ENCODE results near the gene ARSJ.

The ARSJ gene

DNA sequence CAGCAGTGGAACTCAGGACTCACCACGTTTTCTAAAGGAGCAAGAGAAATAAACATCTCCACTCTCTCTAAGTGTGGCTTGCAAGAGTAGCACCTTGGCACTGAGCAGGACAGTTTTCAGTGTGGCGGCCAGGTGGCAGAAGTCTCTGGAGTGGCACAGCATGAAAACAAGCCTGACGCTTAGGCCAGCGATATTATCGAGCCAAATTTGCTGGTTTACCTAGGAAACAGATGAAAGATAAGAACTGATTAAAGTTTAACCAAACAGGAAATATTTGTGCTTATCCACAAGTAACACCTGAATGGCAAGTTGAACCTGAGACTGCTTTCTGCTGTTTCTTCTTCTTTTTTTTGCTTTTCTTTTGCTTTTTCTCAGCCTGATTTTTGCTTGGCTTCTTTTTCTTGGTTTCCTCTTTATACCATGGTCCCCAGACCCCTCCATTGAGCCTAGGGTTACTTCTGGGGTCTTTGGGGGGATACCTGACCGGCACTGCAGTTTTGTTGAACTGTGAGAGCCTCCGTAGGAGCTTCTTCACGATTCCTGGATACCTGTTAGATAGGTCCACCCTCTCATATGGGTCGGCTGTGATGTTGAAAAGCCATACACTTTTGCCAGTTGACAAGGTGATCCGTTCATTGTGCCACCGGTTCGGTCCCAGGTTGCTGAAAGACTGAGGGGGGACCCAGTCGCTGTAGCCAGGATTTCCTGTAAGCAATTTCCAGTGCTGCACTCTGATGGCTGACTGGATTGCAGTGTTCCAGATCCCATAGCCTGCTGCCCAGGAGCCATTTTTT, 77.3 kb downstream of the ARSJ start:
- DNase-seq (ENCODE audit: low read depth in 3 of 3) = peak; percentile 24 to 51 (median 40)

DNA sequence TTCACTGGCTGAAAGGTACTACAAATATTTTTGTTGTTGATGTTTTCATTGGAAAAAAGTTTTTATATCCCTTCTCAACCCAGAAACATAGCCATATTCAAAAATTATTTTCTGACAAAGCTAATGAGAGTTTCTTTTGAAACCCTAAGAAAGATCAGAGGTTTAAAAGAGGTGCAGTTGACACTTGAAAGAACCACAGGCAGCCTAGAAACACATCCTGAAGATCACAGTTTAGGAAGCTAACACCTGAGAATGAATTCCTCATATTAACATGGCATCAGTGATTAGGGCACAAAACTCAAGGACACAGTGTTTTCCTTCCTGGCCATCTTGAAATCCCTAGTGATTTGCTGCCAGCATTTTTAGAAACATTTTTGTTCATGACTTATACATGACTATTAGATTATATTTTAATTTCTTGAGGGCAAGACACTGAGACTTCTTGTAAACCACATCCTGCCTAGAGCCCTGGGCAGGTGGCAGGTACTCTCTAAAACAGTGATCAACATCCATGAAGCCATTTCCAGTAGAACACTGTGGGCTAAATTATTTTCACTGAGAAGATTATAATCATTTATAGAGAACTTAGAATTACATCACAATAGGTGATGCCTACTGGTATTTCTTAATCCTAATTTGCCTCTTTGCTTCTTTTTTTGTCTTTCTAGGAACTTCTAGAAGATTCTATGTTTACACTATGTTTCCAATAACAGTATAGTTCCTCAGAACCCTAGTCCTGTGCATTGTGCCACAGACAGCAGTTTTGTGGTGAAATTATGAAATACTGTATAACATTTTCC, 80.0 kb downstream of the ARSJ start:
- no peak for DNase-seq (ENCODE audit: low read depth in 3 of 3)

GRCh38 chr4:113893546-113893945, 85.9 kb downstream of the ARSJ start:
- DNase-seq (ENCODE audit: low read depth in 3 of 3) = no peak

GRCh38 chr4:113888006-113888405, 91.4 kb downstream of the ARSJ start:
- no peak for DNase-seq (ENCODE audit: low read depth in 3 of 3)

DNA sequence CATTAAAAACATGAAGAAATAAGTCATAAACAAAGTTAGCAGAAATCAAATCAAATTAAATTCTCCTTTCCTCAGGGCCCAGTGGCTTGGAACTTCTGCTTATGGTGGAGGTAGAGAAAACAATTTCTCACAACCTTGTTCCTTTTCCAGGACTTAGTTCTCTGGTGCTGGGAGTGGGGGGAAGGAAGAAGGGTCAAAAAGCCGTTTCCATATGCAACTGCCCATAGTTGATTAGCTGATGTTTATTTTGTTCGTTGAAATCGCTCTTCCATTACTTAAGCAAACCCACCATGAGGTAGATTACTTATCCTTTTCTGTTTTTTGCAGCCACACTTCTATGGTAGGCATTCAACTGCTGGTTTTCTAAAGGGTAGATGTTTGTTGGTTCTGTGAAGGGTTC, 94.2 kb downstream of the ARSJ start:
- no peak for DNase-seq (ENCODE audit: low read depth in 3 of 3)

DNA sequence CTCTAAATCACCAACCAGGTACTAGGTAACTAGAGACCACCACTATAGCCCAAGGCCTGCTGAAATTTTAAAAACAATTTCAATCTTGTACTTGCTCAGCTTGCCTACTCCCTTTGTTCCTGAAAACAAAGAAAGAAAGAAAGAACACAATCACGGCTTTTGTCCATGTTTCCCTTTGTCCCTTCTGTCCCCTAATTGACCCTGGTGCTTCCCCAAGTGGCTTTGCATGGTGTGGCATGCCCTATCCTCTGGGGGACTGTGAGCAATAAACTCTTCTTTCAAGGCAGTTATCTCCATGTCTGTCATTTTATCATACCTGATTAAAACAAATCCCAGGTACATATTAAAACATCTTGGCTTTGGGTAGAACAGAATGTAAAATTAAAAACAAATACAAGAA, 94.8 kb downstream of the ARSJ start:
- no peak for DNase-seq (ENCODE audit: low read depth in 3 of 3)

DNA sequence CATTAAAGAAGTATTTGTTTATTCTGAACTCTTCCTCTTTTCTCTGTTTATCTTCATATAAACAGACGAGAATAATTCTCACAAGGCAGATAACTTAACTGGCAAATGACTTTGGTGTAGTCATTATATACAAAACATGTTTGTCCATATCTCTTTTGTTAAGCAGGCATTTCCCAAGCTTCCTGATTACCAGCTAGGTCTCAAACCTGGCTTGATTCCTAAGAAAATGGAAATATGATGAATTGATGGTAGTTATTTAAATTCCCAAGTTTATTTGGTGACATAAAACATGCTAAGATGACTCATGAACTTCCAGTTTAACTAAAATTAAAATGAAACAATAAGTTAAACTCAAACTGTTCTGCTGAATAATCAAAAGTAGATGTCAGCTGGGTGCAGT, 96.8 kb downstream of the ARSJ start:
- DNase-seq (ENCODE audit: low read depth in 3 of 3) = no peak

- no peak for DNase-seq (ENCODE audit: low read depth in 3 of 3)
These were observed 98.2 kb downstream of the ARSJ start for GRCh38 chr4:113881256-113881655.

DNA sequence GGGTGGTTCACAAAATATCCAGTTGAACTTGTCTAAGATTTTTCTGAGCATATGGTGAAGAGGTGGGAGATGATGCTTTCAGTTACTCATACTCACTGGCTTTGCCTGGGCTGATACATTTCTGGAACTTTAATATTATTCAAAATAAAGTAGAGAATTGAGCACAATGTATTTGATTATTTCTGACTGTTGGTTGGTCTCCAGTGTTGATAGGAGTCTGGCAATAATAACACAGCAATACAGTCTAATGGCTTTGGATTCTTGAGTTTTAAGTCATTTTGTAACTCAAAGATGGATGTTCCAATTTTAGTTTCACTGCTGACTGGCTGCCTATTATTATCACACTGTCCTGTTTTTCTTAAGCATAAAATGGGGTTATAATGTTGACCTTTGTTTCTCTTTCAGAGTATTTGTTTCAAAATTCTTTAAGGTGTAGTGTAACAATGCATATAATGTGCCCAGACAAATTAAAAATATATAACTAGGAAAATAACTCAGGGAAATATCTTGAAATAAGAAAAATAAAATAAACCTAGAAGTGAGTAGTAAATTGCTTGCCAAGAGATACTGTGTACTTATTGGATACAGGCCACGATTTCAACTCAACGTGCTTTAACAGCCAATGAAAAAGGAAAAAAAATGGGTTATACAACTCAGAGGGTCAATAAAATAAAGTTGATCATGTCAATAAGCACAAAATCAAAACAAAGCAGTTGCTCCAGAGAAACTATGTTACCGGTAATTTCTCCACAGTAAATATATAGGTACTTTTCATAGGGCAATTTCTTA, 99.0 kb downstream of the ARSJ start:
- DNase-seq (ENCODE audit: low read depth in 3 of 3) = no peak

DNA sequence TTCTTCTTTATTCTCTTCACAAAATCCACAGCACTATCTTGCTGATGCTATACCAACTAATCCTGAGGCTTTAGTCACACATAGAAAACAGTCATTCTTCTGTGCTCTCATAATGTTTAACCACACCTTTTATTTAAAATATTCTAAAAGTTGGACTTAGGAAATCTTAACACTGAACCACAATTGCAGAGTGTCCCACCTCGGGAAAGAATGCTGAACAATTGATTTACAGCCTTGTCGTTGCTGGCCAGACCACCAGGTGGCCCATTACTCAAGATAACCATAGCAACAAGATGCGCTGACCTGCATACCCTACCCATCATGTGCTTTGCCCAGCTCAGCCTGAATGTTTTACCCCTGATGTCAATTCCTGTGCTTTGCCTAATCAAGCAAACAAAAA, 100.8 kb downstream of the ARSJ start:
- no peak for DNase-seq (ENCODE audit: low read depth in 3 of 3)

DNA sequence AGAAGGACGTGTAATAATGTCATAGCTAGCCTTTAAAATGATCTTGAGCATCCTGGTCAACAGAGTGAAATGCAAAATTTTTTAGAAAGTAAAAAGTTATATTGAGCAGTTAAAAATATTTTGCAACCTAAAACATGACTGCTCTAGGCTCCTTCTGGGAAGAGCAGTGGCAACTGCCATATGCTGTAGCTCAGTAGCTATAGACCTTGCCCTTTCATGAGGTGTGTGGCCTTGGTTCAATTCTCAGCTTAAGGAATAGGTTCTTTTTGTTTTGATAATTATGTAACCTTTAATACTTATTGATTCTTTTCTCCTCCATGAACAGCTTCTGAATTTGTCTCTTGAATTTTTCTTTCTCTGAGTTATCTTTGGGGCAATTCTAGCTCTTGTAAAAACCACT, 105.0 kb downstream of the ARSJ start:
- DNase-seq (ENCODE audit: low read depth in 3 of 3) = no peak

- DNase-seq (ENCODE audit: low read depth in 3 of 3) = no peak
These were observed 105.9 kb downstream of the ARSJ start for GRCh38 chr4:113873508-113873907.

DNA sequence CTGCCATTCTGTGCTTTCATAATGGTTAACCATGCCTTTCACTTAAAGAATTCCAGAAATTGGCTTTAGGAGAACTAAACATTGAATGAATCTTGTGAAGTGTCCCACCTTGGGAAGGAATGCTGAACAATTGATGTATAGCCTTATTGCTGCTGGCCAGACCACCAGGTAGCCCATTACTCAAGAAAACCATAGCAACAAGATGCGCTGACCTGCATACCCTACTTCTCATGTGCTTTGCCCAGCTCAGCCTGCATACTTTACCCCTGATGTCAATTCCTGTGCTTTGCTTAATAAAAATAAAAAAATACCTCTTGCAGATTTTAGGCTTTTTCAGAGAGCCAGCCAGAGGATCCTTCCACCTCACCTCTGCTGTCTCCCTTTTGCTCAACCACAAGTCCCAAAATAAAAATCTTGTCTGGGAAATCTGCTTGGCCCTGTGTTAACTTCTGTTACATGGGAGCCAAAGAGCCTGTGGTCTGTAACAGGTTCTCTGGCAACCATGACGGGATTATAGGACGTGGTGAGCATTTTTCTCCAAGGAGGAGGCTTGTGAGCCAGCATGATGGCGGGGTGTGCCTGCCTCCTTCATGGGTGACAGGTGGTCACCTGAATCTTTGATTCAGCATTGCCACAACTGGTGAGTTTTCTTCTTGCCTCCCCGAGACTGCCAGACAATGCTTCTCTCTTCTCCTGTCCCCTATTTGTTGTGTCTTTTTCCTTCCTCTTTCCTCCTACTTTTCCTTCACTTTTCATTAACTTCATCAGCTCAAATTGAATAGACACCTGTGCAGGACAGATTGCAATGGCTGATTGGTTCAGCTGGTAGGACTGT, 106.8 kb downstream of the ARSJ start:
- DNase-seq (ENCODE audit: low read depth in 3 of 3) = no peak

DNA sequence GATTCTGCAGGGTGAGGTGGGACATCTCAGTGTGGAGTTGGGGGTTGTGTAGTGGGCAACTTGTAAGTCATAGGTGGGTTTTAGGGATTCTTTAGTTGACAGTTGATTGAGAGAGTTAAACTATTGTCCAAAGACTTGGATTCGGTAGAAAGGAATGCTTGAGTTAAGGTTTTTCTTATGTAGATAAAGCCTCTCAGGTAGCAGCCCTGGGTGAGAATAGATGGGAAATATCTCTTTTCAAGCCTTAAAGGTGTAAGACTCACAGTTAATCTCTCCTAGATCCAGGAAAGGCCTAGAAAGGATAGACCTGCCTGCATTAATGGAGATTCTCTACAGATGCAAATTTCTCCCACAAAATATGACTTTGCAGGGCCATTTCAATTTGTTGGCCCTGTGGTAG, 108.4 kb downstream of the ARSJ start:
- no peak for DNase-seq (ENCODE audit: low read depth in 3 of 3)

- peak; percentile 38 to 60 (median 47) for DNase-seq (ENCODE audit: low read depth in 3 of 3)
These were observed 109.6 kb downstream of the ARSJ start for GRCh38 chr4:113869743-113870375.

- no peak for DNase-seq (ENCODE audit: low read depth in 3 of 3)
These were observed 112.8 kb downstream of the ARSJ start for GRCh38 chr4:113866611-113867010.

DNA sequence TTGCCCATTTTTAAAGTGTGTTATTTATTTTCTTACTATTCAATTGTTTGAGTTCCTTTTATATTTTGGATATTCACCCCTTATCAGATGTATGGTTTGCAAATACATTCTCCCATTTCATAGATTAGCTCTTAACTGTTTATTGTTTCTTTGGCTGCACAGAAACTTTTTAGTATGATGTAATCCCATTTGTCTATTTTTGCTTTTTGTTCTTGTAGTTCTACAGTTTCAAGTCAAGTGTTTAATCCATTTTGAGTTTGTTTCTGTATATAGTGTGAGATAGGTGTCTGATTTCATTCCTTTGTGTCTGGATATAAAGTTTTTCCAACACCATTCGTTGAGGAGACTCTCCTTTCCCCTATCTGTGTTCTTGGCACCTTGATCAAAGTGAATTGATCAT, 120.5 kb downstream of the ARSJ start:
- DNase-seq (ENCODE audit: low read depth in 3 of 3) = no peak

GRCh38 chr4:113851816-113852215, 127.6 kb downstream of the ARSJ start:
- no peak for DNase-seq (ENCODE audit: low read depth in 3 of 3)
